NB4 (cell line): ENCODE measurements around the gene STAM2.
A peak's percentile ranks its signal among the peaks of the same experiment; 100 is the strongest.

Experiments
- DNase-seq: peaks from one replicate; pipeline ENCODE4 v3.0.0; 2010; ENCODE audit warnings: low read depth
- H3K4me3 ChIP-seq: one replicate; pipeline ENCODE4 v1.5.1; 2011; ENCODE audit warnings: mild to moderate bottlenecking, low read depth, low read length, moderate library complexity
- CTCF ChIP-seq: IDR thresholded peaks from one replicate; pipeline ENCODE4 v1.5.1; 2012; ENCODE audit warnings: low read depth, low read length
- MAX ChIP-seq: IDR thresholded peaks from 2 replicates; pipeline ENCODE4 v1.6.1; 2011; ENCODE audit warnings: low read depth, low read length
- MYC ChIP-seq: IDR thresholded peaks from 2 replicates; pipeline ENCODE4 v1.6.1; 2011; ENCODE audit warnings: low read depth, low read length
- POLR2A ChIP-seq: IDR thresholded peaks from 2 replicates; pipeline ENCODE4 v1.6.1; 2011; ENCODE audit warnings: mild to moderate bottlenecking; ENCODE audit not compliant: insufficient read length; ENCODE audit errors: extremely low read depth

Gene STAM2

DNA sequence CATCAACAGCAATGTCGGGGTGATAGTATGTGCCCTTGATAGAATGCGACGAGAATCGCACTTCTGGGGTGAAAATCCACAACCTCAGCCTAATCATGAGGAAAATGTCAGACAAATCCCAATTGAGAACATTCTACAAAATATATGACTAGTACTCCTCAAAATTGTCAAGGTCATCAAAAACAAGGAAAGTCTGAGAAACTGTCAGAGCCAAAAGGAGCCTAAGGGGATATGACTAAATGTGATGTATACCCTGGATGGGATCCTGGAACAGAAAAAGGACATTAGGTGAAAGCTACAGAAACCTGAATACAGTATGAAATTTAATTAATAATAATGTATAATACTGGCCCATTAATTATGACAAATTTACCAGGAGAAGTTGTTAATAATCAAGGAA, 69.1 kb downstream of the STAM2 start:
- DNase-seq, result no peak
- H3K4me3 ChIP-seq, result no peak overlapping the region
- TF ChIP-seq MYC (no peak), CTCF (no peak), POLR2A (no peak), MAX (no peak)

DNA sequence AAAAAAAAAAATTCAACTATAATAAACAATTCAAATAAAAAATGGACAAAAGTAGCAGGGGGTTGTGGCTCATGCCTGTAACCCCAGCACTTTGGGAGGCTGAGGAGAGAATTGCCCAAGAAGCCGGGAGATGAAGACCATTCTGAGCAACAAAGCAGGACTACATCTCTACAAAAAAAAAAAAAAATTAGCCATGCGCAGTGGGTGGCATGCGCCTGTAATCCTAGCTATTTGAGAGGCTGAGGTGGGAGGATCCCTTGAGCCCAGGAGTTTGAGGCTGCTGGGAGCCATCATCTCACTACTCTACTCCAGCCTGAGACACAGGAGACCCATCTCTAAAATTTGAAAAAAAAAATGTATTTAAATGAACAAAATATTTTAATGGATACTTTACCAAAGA, 72.3 kb downstream of the STAM2 start:
- no peak for DNase-seq
- no peak overlapping the region for H3K4me3 ChIP-seq
- no peak for TF ChIP-seq MYC
- no peak for TF ChIP-seq MAX
- no peak for TF ChIP-seq POLR2A
- TF ChIP-seq CTCF, result no peak

- TF ChIP-seq CTCF, result no peak
- TF ChIP-seq MAX, result no peak
- no peak for TF ChIP-seq MYC
- TF ChIP-seq POLR2A, result no peak
- H3K4me3 ChIP-seq, result no peak overlapping the region
- DNase-seq, result no peak
Measured at GRCh38 chr2:152100961-152101360, 74.6 kb downstream of the STAM2 start.

GRCh38 chr2:152099367-152100050, 76.1 kb downstream of the STAM2 start:
- DNase-seq, result peak; percentile 67
- no peak for TF ChIP-seq CTCF
- no peak for TF ChIP-seq POLR2A
- peak overlapping the region; percentile 67 for H3K4me3 ChIP-seq

DNA sequence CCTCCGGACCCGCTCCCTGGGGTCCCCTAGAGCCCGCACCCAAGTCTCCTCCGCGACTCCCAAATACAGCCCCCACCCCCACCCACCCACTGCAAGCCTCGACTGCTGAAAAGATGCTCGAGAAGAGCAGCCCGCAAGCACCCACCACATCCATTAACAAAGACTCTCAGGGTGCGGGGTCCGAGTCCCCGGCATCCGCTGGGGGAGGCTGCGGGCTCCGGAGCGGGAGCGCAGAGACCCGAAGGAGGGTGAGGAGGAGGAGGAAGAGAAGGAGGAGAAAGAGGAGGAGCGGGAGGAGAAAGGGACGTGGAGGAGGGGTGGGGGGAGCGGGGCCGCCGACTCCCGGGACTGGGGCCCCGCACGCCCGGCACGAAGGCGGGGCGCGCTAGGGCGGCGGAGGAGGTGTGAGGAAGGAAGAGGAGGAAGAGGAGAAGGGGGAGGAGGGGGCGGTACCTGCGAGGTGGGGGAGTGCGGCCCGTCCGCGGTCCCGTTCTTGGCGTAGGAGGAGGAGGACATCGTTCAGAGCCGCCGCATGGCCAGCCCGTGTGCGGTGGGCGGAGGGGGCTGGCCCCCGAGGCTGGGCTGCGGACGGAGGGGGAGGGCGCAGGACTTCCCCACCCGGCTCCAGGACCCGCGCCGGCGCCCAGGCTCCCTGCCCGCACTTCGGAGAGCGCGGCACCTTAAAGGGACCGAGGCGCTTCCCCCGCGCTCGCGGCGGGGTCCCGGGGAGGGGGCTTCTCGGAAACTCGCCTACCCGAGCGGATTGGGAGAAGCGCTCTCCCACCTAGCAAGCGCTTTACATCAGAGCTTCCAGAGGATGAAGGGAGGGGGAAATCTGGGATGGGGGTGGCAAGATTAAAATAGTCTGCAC, 76.8 kb downstream of the STAM2 start, which contains the start of gene CACNB4:
TSS of gene CACNB4 (minus strand) at position 549 of the 871 bp plus-strand sequence.
- peak within 1 kb of the TSS; percentile 67 for H3K4me3 ChIP-seq
- DNase-seq, result peak; percentile 66

More for the DNA sequence above, 76.8 kb downstream of the STAM2 start, which contains the start of gene CACNB4:
- TF ChIP-seq MAX (peak; percentile 58; the same call in 1 of the 2 replicates), CTCF (no peak), MYC (peak; percentile 24; the same call in 1 of the 2 replicates), POLR2A (no peak)
